Heart right ventricle (tissue), 16 donors: ENCODE measurements around the gene EZR. TPM values are rescaled to one million over a fixed set of nuclear protein-coding genes. Genes with fewer than 3 reads are reported as not detected.
"Not testable (repeated sequence)": the region's sequence is repeated elsewhere in the genome, so short reads cannot be mapped to it uniquely, and the experiment has no call there.

Experiments used
- ATAC-seq, 8 donors: fragments of 200-7000 bp; cut with Tn5 transposase; one replicate each; pipeline ENCODE4 v1.9.1; 2020; ENCODE audit warnings: mild to moderate bottlenecking in 8 of 8, moderate library complexity in 8 of 8, moderate number of reproducible peaks in 1 of 8
- DNase-seq, 2 donors: peaks; one replicate each; pipeline ENCODE4 v3.0.0-alpha.2; 2020
- H3K27ac ChIP-seq, 10 donors: fragments of 200-600 bp; sonication (generic) in 2 of 10; one replicate each; pipeline versions ENCODE4 v1.5.0 to v1.8.0; 2020 to 2022; ENCODE audit warnings: mild to moderate bottlenecking in 3 of 10
- H3K27me3 ChIP-seq, 7 donors: fragments of 200-600 bp; one replicate each; pipeline ENCODE4 v1.8.0; 2021 to 2022; ENCODE audit warnings: mild to moderate bottlenecking in 2 of 7
- H3K36me3 ChIP-seq, 9 donors: fragments of 200-600 bp; sonication (generic) in 1 of 9; one replicate each; pipeline versions ENCODE4 v1.5.0 to v1.8.0; 2020 to 2022; ENCODE audit warnings: mild to moderate bottlenecking in 2 of 9
- H3K4me1 ChIP-seq, 9 donors: fragments of 200-600 bp; sonication (generic) in 1 of 9; one replicate each; pipeline versions ENCODE4 v1.5.0 to v1.8.0; 2020 to 2022; ENCODE audit warnings: mild to moderate bottlenecking in 4 of 9
- H3K4me3 ChIP-seq, 10 donors: fragments of 200-600 bp; sonication (generic) in 2 of 10; one replicate each; pipeline versions ENCODE4 v1.5.0 to v1.8.0; 2020 to 2022; ENCODE audit warnings: mild to moderate bottlenecking in 7 of 10, moderate library complexity in 2 of 10
- H3K9me3 ChIP-seq, 11 donors: fragments of 200-600 bp in 10 of 11; sonication (generic) in 2 of 11; one replicate each; pipeline versions ENCODE4 v1.5.0 to v1.8.0; 2013 to 2022; ENCODE audit warnings: mild to moderate bottlenecking in 2 of 11, control low read depth in 1 of 11, moderate library complexity in 1 of 11
- CTCF ChIP-seq, 9 donors: fragments of 200-600 bp; sonication (generic) in 2 of 9; IDR thresholded peaks; one replicate each; pipeline versions ENCODE4 v1.5.0 to v1.8.0; 2021 to 2022; ENCODE audit warnings: antibody characterized with exemption in 9 of 9, mild to moderate bottlenecking in 5 of 9, moderate library complexity in 1 of 9
- WGBS, 2 donors: extraction: QIAGEN DNeasy Blood & Tissue Kit; methylation state at CpG; one replicate each; pipeline ENCODE4 v1.1.7; 2013; ENCODE audit warnings: inconsistent platforms in 1 of 2; 5-methylcytosine and 5-hydroxymethylcytosine counted together
- intact Hi-C, 10 donors: fragments of 100-400 bp; cut with DNase I; formaldehyde crosslinking; loops; one replicate each; pipeline versions ENCODE4 v1.11.1 to v1.14.2; 2022
- polyA plus RNA-seq, 2 donors: library from polyadenylated mRNA; stranded (reverse); fragments of 200-250 nt; gene quantifications; one replicate each; pipeline ENCODE4 v1.2.3, GENCODE V29; 2013
- total RNA-seq, 10 donors: library from RNA; stranded (reverse); fragmentation: NEBNext Ultra II Directional in 3 of 10; extraction: Animal tissue kit (Norgen Biotek cat#: 25700) in 3 of 10; gene quantifications; one replicate each; pipeline versions ENCODE4 v1.2.1 to v1.2.4, GENCODE V29; 2021 to 2023
- donor health status: Arrhythmogenic right ventricular cardiomyopathy.
- donor health status: ischemic (EF 13 %, LVEDD 7.1; RV severe dilation, severe dysfunction).
- donor health status: healthy with polysubstance abuse.
- donor health status: DM: no; HTN: yes; CAD: no.
- donor health status: DM: no; HTN: no; CAD: no.
- donor health status: ischemic (EF 25% LVEDD 6.9; RV normal size, moderate dysfunction).
- donor health status: ischemic (EF 25% LVEDD 5.7; RV mildly dilated, moderate dysfunction).
- donor health status: healthy.
- donor health status: DM: yes; HTN: yes; CAD: no.
- donor health status: Ischemic cardiomyopathy.
- donor health status: ischemic (EF 35%, LVEDD 5.7; RV mildly dilated, moderate dysfunction).
- donor health status: nonischemic (EF 11% LVEDD 7.7; RV severe dilation, severe dysfunction).
- donor health status: DM: yes; HTN: yes; CAD: no.
- donor health status: PGD.
- donor health status: ischemic (EF 29% LVEDD 5.4; RV normal size, mild dysfunction).
- donor health status: nonischemic (EF 23%, LVEDD 6.1; RV moderate dilation, normal function).

The EZR gene
- total and polyA plus RNA-seq, 12 donors, result 90.3 to 322 (median 186) TPM

- Histone ChIP-seq H3K4me1 (peaks cover 6 to 15% (median 11%) of the 10 kb centered on the region in 9 donors), H3K9me3 (no peaks in the 10 kb centered on the region), H3K36me3 (no peaks in the 10 kb centered on the region), H3K27ac (peak overlapping the region in 1 of 10 donors; percentile 68), H3K4me3 (no peak overlapping the region), H3K27me3 (no peaks in the 10 kb centered on the region)
- ATAC-seq, result no peak
- WGBS, 2 donors, result 95 to 97% methylated on average over 11 of the region's 11 CpGs
- intact Hi-C loops, result no loop called here
- TF ChIP-seq CTCF (IDR thresholded peaks at IDR 0.05), result no peak
- no peak for DNase-seq
Measured at GRCh38 chr6:158836625-158837311, 17.6 kb upstream of the EZR start.

- WGBS, 2 donors, result 19 to 28% methylated on average over 19 of the region's 19 CpGs
- ATAC-seq, result peak; percentile 82 to 97 (median 94)
- Histone ChIP-seq H3K36me3 (no peaks in the 10 kb centered on the region), H3K4me3 (peak overlapping the region in 8 of 10 donors; percentile 3 to 38 (median 29)), H3K9me3 (no peaks in the 10 kb centered on the region), H3K4me1 (peaks cover 6 to 15% (median 11%) of the 10 kb centered on the region in 9 donors), H3K27ac (peak overlapping the region; percentile 29 to 80 (median 68)), H3K27me3 (no peaks in the 10 kb centered on the region)
- peak; percentile 57 to 75 for DNase-seq
- no peak for TF ChIP-seq CTCF (IDR thresholded peaks at IDR 0.05)
- intact Hi-C loops, result no loop called here
Measured at GRCh38 chr6:158835616-158836221, 16.6 kb upstream of the EZR start.

- peak overlapping the region in 6 of 10 donors; percentile 43 to 80 (median 70) for H3K27ac ChIP-seq
- H3K36me3 ChIP-seq, result no peaks in the 10 kb centered on the region
- intact Hi-C loops, result no loop called here
- peaks cover 6 to 15% (median 11%) of the 10 kb centered on the region in 9 donors for H3K4me1 ChIP-seq
- no peak for TF ChIP-seq CTCF (IDR thresholded peaks at IDR 0.05)
- no peaks in the 10 kb centered on the region for H3K9me3 ChIP-seq
- no peak for DNase-seq
- H3K27me3 ChIP-seq, result no peaks in the 10 kb centered on the region
- 86 to 87% methylated on average over 9 of the region's 9 CpGs for WGBS, 2 donors
- peak overlapping the region in 2 of 10 donors; percentile 22 to 32 for H3K4me3 ChIP-seq
- no peak for ATAC-seq
Measured at GRCh38 chr6:158834675-158835385, 15.7 kb upstream of the EZR start.

- H3K4me3 ChIP-seq, H3K27me3 ChIP-seq, H3K9me3 ChIP-seq, DNase-seq, intact Hi-C loops, H3K27ac ChIP-seq, H3K36me3 ChIP-seq, ATAC-seq: not testable (repeated sequence)
- 91 to 92% methylated on average over 9 of the region's 9 CpGs for whole genome bisulfite sequencing, 2 donors
- peaks cover 6 to 15% (median 11%) of the 10 kb centered on the region in 9 donors for H3K4me1 ChIP-seq
Measured at GRCh38 chr6:158832807-158833206, 13.6 kb upstream of the EZR start.
